Measurements from ENCODE around the gene MIS12.

The MIS12 gene, protein sequence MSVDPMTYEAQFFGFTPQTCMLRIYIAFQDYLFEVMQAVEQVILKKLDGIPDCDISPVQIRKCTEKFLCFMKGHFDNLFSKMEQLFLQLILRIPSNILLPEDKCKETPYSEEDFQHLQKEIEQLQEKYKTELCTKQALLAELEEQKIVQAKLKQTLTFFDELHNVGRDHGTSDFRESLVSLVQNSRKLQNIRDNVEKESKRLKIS

GRCh38 chr17:5486206-5487124 is at the start of gene MIS12:
TSS of gene MIS12 (plus strand) at chr17:5486566. CDS start at chr17:5488863, 2,297 bp downstream.
- TF ChIP-seq HDGF (IDR thresholded peaks at IDR 0.05; ENCODE audit: borderline replicate concordance) (0 out of 2 replicates have a peak, but pooled peaks have one; percentile 10), ELF4 (IDR thresholded peaks at IDR 0.05) (0 out of 2 replicates have a peak, but pooled peaks have one; percentile 40), LEF1 (IDR thresholded peaks at IDR 0.05; ENCODE audit: borderline replicate concordance) (no peak), ARNT (IDR thresholded peaks at IDR 0.05) (no peak), L3MBTL2 (conservative IDR thresholded peaks at IDR 0.05) (peak; percentile 100)
- TF ChIP-seq, protein P1, sequence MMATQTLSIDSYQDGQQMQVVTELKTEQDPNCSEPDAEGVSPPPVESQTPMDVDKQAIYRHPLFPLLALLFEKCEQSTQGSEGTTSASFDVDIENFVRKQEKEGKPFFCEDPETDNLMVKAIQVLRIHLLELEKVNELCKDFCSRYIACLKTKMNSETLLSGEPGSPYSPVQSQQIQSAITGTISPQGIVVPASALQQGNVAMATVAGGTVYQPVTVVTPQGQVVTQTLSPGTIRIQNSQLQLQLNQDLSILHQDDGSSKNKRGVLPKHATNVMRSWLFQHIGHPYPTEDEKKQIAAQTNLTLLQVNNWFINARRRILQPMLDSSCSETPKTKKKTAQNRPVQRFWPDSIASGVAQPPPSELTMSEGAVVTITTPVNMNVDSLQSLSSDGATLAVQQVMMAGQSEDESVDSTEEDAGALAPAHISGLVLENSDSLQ (IDR thresholded peaks at IDR 0.05): peak; percentile 88
- CTCF ChIA-PET: interaction anchor here (0.6 to 1.1 kb wide), 2 partner anchors 10 to 47 kb away, joined by 5 to 6 read pairs; partner anchors contain the start of gene C1QBP
- POLR2A ChIA-PET: interaction anchor here (0.6 to 5.1 kb wide), 23 partner anchors 9 to 1153 kb away, joined by 3 to 71 read pairs (median 6); partner anchors contain the start of genes C1QBP, DHX33 and NUP88
- peak; percentile 97 for DNase-seq (ENCODE audit: extremely low spot score)

DNA sequence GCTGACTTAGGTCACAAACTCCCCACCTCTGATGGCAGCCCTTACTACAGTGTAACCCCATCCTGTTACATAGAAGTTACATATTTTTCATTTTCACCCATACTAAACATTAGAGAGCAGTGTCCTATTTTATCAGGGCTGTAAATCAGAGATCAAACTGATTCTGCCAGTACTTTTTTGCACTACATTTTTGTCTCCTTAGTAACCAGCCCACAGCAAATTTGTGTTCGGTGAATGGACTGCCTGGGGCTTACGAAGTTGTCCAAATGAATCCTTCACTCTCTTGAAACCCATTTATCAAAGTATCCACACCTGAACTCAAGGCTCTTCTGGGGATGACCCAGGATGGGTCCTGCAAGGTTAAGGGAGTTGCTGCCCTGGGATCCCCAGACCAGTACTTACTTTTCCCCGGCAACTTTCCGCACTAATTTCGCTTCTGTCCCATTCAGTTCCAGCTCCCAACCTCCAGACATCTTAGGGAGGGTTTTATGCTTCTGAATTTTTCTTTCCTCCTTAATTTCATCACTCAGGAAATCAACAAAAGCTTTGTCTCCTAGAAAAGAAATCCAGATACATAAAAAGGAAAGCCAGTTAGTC is 48.5 kb upstream of the MIS12 start:
- DNase-seq (ENCODE audit: extremely low spot score): no peak
- TF ChIP-seq ELF4 (IDR thresholded peaks at IDR 0.05) (no peak), ARNT (IDR thresholded peaks at IDR 0.05) (no peak), L3MBTL2 (conservative IDR thresholded peaks at IDR 0.05) (no peak), BHLHE40 (IDR thresholded peaks at IDR 0.05; ENCODE audit: borderline replicate concordance) (no peak), LEF1 (IDR thresholded peaks at IDR 0.05; ENCODE audit: borderline replicate concordance) (no peak), CTBP1 (IDR thresholded peaks at IDR 0.05; ENCODE audit: borderline replicate concordance) (no peak), SUZ12 (IDR thresholded peaks at IDR 0.05) (no peak)
- ChIA-PET POLR2A (interaction anchor here (0.7 to 1.9 kb wide), 2 partner anchors 9 to 48 kb away, joined by 3 to 10 read pairs; partner anchors contain the start of genes DERL2 and MIS12), CTCF (no interaction called here)

DNA sequence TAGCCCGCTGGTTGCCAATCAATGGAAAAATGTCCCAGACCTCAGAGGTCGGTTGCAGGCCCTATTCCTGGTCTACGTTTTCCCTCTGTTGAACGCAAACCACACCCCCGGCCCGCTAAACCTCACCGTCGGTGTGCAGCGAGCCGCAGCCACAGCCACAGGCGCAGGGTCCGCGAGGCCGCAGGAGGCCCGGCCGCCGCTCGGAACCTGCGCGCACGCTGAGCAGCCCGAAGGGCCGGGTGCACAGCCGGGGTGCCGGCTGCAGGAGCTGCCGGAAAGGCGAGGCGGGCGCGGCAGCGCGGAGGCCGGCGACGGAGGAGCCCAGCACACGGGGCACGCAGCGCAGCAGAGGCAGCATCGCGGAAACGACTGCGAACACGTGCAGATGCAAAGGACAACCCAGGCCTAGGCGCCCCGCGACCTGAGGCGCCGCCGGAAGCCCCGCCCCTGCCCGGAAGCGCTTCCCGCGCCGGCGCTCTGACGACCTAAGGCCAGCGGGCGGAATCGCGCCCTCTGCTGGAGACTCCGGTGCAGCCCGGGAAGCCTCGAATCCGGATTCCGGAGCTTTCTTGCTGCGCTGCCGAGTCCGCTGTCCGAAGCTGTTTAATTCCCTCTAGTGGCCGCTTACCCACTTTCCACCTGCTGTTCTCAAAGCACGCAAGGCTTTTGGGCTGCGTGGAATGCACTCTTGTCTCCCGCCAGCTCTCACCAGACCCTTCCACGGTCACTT is 47.5 kb upstream of the MIS12 start, which contains the start of gene C1QBP:
Gene C1QBP, minus strand, starts transcription at position 440 of the 730 bp plus-strand sequence. Its CDS starts 82 bp downstream, at position 358.
- ChIA-PET POLR2A (interaction anchor here (0.8 to 1.9 kb wide), 13 partner anchors 8 to 153 kb away, joined by 3 to 10 read pairs (median 3); partner anchors contain the start of genes DERL2, DHX33, MIS12 and NUP88), CTCF (interaction anchor here (0.6 to 1.5 kb wide), 14 partner anchors 8 to 1179 kb away, joined by 3 to 10 read pairs (median 3); partner anchors contain the start of genes DERL2, MIS12 and NUP88)
- TF ChIP-seq ELF4 (IDR thresholded peaks at IDR 0.05) (0 out of 2 replicates have a peak, but pooled peaks have one; percentile 17), FOXM1 (IDR thresholded peaks at IDR 0.05; ENCODE audit: borderline replicate concordance) (no peak)
- DNase-seq (ENCODE audit: extremely low spot score): peak; percentile 94

GRCh38 chr17:5439446-5439764 is 47.0 kb upstream of the MIS12 start:
- no peak for DNase-seq (ENCODE audit: extremely low spot score)
- POLR2A ChIA-PET: interaction anchor here (0.8 to 1.9 kb wide), 13 partner anchors 9 to 154 kb away, joined by 3 to 10 read pairs (median 3); partner anchors contain the start of genes DERL2, DHX33, MIS12 and NUP88
- CTCF ChIA-PET: interaction anchor here (0.6 to 1.5 kb wide), 15 partner anchors 8 to 1178 kb away, joined by 3 to 10 read pairs (median 3); partner anchors contain the start of genes DERL2, MIS12 and NUP88
- TF ChIP-seq L3MBTL2 (conservative IDR thresholded peaks at IDR 0.05) (no peak), FOXM1 (IDR thresholded peaks at IDR 0.05; ENCODE audit: borderline replicate concordance) (no peak), ARNT (IDR thresholded peaks at IDR 0.05) (no peak), FOXA1 (IDR thresholded peaks at IDR 0.05) (no peak), FOXK2 (IDR thresholded peaks at IDR 0.05) (no peak), HDGF (IDR thresholded peaks at IDR 0.05; ENCODE audit: borderline replicate concordance) (no peak), CTBP1 (IDR thresholded peaks at IDR 0.05; ENCODE audit: borderline replicate concordance) (no peak), NFRKB (IDR thresholded peaks at IDR 0.05) (no peak), SP1 (IDR thresholded peaks at IDR 0.05) (no peak), ZNF384 (IDR thresholded peaks at IDR 0.05) (no peak), SUZ12 (IDR thresholded peaks at IDR 0.05) (no peak), TARDBP (IDR thresholded peaks at IDR 0.05) (no peak), ELF4 (IDR thresholded peaks at IDR 0.05) (no peak), BHLHE40 (IDR thresholded peaks at IDR 0.05; ENCODE audit: borderline replicate concordance) (no peak), LEF1 (IDR thresholded peaks at IDR 0.05; ENCODE audit: borderline replicate concordance) (no peak)
- TF ChIP-seq, protein P1 (IDR thresholded peaks at IDR 0.05): no peak

- ChIA-PET CTCF (no interaction called here), POLR2A (no interaction called here)
Observed at GRCh38 chr17:5443728-5444127, 42.6 kb upstream of the MIS12 start.

More at GRCh38 chr17:5443728-5444127, 42.6 kb upstream of the MIS12 start:
- TF ChIP-seq BHLHE40 (IDR thresholded peaks at IDR 0.05; ENCODE audit: borderline replicate concordance) (no peak), ELF4 (IDR thresholded peaks at IDR 0.05) (no peak), ARNT (IDR thresholded peaks at IDR 0.05) (no peak), NFRKB (IDR thresholded peaks at IDR 0.05) (no peak), ZNF384 (IDR thresholded peaks at IDR 0.05) (no peak), FOXM1 (IDR thresholded peaks at IDR 0.05; ENCODE audit: borderline replicate concordance) (no peak)
- DNase-seq (ENCODE audit: extremely low spot score): no peak
